Type B pancreatic cell (in vitro differentiated cells): ENCODE data around the gene MFSD2B. TPM values are rescaled to one million over a fixed set of nuclear protein-coding genes. Genes with fewer than 3 reads are reported as not detected.

ENCODE experiments used
- DNase-seq: peaks from one replicate; pipeline ENCODE4 v3.0.0; 2021; ENCODE audit warnings: mixed read lengths; ENCODE audit not compliant: unreplicated experiment; ENCODE audit errors: extremely low spot score
- H3K27ac Mint-ChIP-seq: 2 replicates; pipeline ENCODE4 v1.8.0; 2021; ENCODE audit warnings: mild to moderate bottlenecking, mixed read lengths
- H3K27me3 Mint-ChIP-seq: 2 replicates; pipeline ENCODE4 v1.8.0; 2021; ENCODE audit warnings: mixed read lengths
- H3K36me3 Mint-ChIP-seq: 2 replicates; pipeline ENCODE4 v1.8.0; 2021; ENCODE audit warnings: mixed read lengths
- H3K4me1 Mint-ChIP-seq: one replicate; pipeline ENCODE4 v1.8.0; 2021; ENCODE audit warnings: mixed read lengths; ENCODE audit not compliant: unreplicated experiment
- H3K4me3 Mint-ChIP-seq: 2 replicates; pipeline ENCODE4 v1.8.0; 2021; ENCODE audit warnings: mild to moderate bottlenecking, mixed read lengths
- H3K9me3 Mint-ChIP-seq: 2 replicates; pipeline ENCODE4 v1.8.0; 2021; ENCODE audit warnings: mixed read lengths
- total RNA-seq: library from RNA; stranded (reverse); gene quantifications from 2 replicates; pipeline ENCODE4 v1.2.1, GENCODE V29; 2021; ENCODE audit warnings: low replicate concordance
- TF ChIP-seq, protein P1 (sequence below): fragments of 200-600 bp; sonication (generic); conservative IDR thresholded peaks from 2 replicates; pipeline ENCODE4 v1.5.0; 2021; ENCODE audit warnings: antibody characterized with exemption, mild to moderate bottlenecking

The MFSD2B gene
- total RNA-seq, 1 donor from 2014 or later, result not detected

DNA sequence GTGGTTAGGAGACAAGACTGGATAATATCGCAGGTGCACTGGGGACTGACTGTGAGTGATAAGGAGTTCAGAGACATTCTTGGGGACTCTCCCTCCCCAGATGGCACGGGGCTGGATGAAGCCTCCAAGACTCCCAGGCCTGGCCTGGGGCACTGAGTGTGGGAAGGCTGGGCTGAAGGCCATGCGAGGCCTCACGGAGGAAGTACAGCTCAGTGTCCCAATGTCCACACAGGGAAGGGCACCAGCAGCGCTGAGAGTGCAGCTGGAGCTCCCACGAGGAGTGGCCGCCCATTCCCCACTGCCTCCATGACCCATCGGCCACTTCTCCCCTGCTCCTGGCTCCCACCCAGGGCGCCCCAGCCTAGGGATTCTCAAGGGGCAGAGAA, 6.5 kb downstream of the MFSD2B start:
- peaks cover 16% of the 10 kb centered on the region for H3K27me3 Mint-ChIP-seq
- H3K9me3 Mint-ChIP-seq, result no peaks in the 10 kb centered on the region
- TF ChIP-seq, protein P1, sequence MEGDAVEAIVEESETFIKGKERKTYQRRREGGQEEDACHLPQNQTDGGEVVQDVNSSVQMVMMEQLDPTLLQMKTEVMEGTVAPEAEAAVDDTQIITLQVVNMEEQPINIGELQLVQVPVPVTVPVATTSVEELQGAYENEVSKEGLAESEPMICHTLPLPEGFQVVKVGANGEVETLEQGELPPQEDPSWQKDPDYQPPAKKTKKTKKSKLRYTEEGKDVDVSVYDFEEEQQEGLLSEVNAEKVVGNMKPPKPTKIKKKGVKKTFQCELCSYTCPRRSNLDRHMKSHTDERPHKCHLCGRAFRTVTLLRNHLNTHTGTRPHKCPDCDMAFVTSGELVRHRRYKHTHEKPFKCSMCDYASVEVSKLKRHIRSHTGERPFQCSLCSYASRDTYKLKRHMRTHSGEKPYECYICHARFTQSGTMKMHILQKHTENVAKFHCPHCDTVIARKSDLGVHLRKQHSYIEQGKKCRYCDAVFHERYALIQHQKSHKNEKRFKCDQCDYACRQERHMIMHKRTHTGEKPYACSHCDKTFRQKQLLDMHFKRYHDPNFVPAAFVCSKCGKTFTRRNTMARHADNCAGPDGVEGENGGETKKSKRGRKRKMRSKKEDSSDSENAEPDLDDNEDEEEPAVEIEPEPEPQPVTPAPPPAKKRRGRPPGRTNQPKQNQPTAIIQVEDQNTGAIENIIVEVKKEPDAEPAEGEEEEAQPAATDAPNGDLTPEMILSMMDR, result no peak
- no peak overlapping the region for H3K4me3 Mint-ChIP-seq
- no peak for DNase-seq
- H3K4me1 Mint-ChIP-seq, result no peaks in the 10 kb centered on the region
- H3K36me3 Mint-ChIP-seq, result no peaks in the 10 kb centered on the region
- no peak overlapping the region for H3K27ac Mint-ChIP-seq

DNA sequence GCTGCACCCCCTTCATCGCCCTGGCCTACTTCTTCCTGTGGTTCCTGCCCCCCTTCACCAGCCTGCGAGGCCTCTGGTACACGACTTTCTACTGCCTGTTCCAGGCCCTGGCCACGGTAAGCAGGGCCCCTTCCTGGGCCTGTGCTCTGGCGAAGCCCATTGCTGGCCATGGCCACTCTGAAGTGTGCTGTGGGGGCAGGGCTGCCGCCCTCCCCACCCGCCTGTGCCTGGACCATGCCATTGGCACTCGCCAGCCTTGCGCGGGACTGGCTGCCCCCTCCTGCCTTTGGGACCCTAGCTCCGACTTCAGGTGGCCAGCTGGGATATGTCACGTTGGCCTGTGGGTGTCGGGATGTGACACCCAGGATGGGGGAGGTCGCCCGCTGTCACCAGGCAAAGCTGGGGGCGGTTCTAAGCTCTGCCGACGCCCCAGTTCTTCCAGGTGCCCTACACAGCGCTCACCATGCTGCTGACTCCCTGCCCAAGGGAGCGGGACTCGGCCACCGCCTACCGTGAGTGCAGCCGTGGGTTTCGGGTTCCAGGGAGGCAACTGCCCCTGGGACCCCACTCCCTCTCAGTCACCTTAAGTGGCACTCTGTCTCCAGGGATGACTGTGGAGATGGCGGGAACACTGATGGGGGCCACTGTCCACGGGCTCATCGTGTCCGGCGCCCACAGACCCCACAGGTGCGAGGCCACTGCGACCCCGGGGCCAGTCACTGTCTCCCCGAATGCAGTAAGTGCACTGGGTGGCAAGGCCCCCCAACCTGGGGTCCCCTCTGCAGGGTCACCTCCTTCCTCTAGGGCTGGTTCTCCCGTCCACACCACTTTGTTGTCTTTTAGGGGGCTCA, 7.2 kb downstream of the MFSD2B start:
- H3K27me3 Mint-ChIP-seq, result peaks cover 10% of the 10 kb centered on the region
- DNase-seq, result no peak
- H3K9me3 Mint-ChIP-seq, result no peaks in the 10 kb centered on the region
- TF ChIP-seq, protein P1, result no peak
- no peak overlapping the region for H3K27ac Mint-ChIP-seq
- no peaks in the 10 kb centered on the region for H3K4me1 Mint-ChIP-seq
- H3K4me3 Mint-ChIP-seq, result no peak overlapping the region
- no peaks in the 10 kb centered on the region for H3K36me3 Mint-ChIP-seq

DNA sequence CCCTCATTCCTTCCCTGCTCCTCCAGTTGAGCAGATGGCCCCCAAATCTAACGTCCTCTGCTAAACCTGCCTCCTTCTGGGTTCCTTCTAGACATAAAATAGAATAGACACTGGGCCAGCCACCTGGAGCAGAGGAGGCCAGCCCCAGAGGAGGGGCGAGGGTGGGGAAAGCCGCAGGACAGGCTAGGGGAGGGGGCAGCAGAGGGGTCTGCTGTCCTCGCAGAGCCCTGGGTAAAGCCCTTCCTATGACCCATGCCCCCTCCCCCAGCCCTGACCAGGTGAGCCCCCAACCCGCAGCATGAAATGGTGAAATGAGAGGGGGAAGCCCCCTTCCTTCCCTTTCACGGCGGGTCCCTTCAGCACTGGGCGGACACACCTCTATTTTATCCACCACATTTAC, 7.8 kb downstream of the MFSD2B start:
- Mint-ChIP-seq H3K4me3 (no peak overlapping the region), H3K36me3 (no peaks in the 10 kb centered on the region), H3K4me1 (no peaks in the 10 kb centered on the region), H3K27me3 (peaks cover 4% of the 10 kb centered on the region), H3K27ac (no peak overlapping the region), H3K9me3 (no peaks in the 10 kb centered on the region)
- no peak for DNase-seq
- TF ChIP-seq, protein P1, result no peak

DNA sequence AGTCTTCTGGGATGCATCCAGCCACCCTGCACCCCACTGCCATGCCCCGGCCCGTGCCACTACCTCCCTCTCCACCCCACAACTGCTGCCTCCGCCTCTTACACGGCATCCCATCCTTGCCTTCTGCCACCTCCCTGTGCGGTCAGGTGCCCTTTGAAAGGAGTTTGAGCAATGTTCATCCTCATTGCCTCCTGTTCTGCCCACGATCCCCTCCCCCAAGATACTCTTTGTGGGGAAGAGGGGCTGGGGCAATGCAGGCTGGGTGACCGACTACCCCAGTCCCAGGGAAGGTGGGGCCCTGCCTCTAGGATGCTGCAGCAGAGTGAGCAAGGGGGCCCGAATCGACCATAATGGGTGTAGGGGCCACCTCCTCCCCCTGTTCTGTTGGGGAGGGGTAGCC, 8.4 kb downstream of the MFSD2B start:
- Mint-ChIP-seq H3K36me3 (no peaks in the 10 kb centered on the region), H3K9me3 (no peaks in the 10 kb centered on the region), H3K27me3 (no peaks in the 10 kb centered on the region), H3K4me1 (no peaks in the 10 kb centered on the region), H3K27ac (no peak overlapping the region), H3K4me3 (no peak overlapping the region)
- TF ChIP-seq, protein P1, result no peak
- no peak for DNase-seq

DNA sequence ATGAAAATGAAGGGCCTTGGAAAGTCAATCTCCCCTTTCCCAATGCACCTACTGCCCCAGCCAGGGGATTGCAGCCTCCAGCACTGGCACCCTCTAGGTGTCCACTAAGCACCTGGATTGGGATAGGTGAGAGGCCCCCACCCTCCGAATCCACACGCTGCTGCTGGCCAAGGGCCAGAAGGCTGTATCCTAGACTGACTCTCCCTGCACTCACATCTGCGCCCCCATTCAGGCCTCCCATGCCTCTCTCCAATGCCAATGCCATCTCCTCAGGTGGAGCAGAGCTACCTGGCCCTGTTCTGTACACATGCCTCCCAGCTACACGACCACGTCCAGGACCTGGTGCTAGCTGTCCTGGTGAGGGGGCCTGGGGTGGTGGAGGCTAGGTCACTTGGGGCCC, 9.8 kb downstream of the MFSD2B start:
- no peaks in the 10 kb centered on the region for H3K36me3 Mint-ChIP-seq
- TF ChIP-seq, protein P1, result no peak
- DNase-seq, result no peak
- no peaks in the 10 kb centered on the region for H3K4me1 Mint-ChIP-seq
- no peaks in the 10 kb centered on the region for H3K27me3 Mint-ChIP-seq
- no peaks in the 10 kb centered on the region for H3K9me3 Mint-ChIP-seq
- H3K4me3 Mint-ChIP-seq, result no peak overlapping the region
- H3K27ac Mint-ChIP-seq, result no peak overlapping the region
